Keratinocyte (primary cell): ENCODE results near the gene CD40. TPM values are rescaled to one million over a fixed set of nuclear protein-coding genes. Genes with fewer than 3 reads are reported as not detected.

Experiments
- DNase-seq: peaks from one replicate; pipeline ENCODE4 v3.0.0-alpha.2; 2011; ENCODE audit warnings: low read depth, missing footprints, low spot score
- FAIRE-seq: peaks from 2 replicates; lab custom pipeline; 2011; peaks lifted over from hg19 to GRCh38; lab: Jason Lieb, UNC
- H2AFZ ChIP-seq: 2 replicates; pipeline ENCODE4 v1.6.0; 2012; ENCODE audit warnings: low read length, control low read depth, inconsistent platforms; ENCODE audit not compliant: control insufficient read depth
- H3K27ac ChIP-seq: 2 replicates; pipeline ENCODE4 v1.5.1; 2011; ENCODE audit warnings: low read length; ENCODE audit not compliant: control insufficient read depth, insufficient read depth
- H3K27me3 ChIP-seq: 3 replicates; pipeline ENCODE4 v1.6.0; 2011; ENCODE audit warnings: low read length; ENCODE audit not compliant: control insufficient read depth, insufficient read depth; ENCODE audit errors: extremely low read depth
- H3K36me3 ChIP-seq, 2 experiments: 2 replicates in 1 of 2; 3 replicates in 1 of 2; pipeline ENCODE4 v1.5.1; 2011; ENCODE audit warnings: low read length in 2 of 2, mild to moderate bottlenecking in 1 of 2; ENCODE audit not compliant: control insufficient read depth in 2 of 2, insufficient read depth in 2 of 2; ENCODE audit errors: extremely low read depth in 1 of 2
- H3K4me1 ChIP-seq: 3 replicates; pipeline ENCODE4 v1.5.1; 2011; ENCODE audit warnings: low read length; ENCODE audit not compliant: control insufficient read depth, insufficient read depth; ENCODE audit errors: extremely low read depth
- H3K4me2 ChIP-seq: 3 replicates; pipeline ENCODE4 v1.6.0; 2011; ENCODE audit warnings: low read depth, low read length; ENCODE audit not compliant: control insufficient read depth, insufficient read depth; ENCODE audit errors: extremely low read depth
- H3K4me3 ChIP-seq, 3 experiments: fragments of 200-600 bp in 1 of 3; sonication (generic) in 1 of 3; 2 replicates in 2 of 3; 3 replicates in 1 of 3; pipeline ENCODE4 v1.5.1; 2011 to 2016; ENCODE audit warnings: low read length in 3 of 3, mild to moderate bottlenecking in 3 of 3, control low read depth in 2 of 3, inconsistent platforms in 1 of 3, low read depth in 1 of 3, mixed read lengths in 1 of 3, mixed run types in 1 of 3, moderate library complexity in 1 of 3; ENCODE audit not compliant: control insufficient read depth in 2 of 3, insufficient read depth in 2 of 3; ENCODE audit errors: extremely low read depth in 1 of 3
- H3K79me2 ChIP-seq: 2 replicates; pipeline ENCODE4 v1.6.0; 2012; ENCODE audit warnings: low read length; ENCODE audit not compliant: control insufficient read depth, insufficient read depth
- H3K9ac ChIP-seq: 3 replicates; pipeline ENCODE4 v1.6.0; 2011; ENCODE audit warnings: low read length; ENCODE audit not compliant: control insufficient read depth, insufficient read depth; ENCODE audit errors: extremely low read depth
- H3K9me1 ChIP-seq: 3 replicates; pipeline ENCODE4 v1.6.0; 2011; ENCODE audit warnings: low read length; ENCODE audit not compliant: control insufficient read depth, insufficient read depth; ENCODE audit errors: extremely low read depth
- H3K9me3 ChIP-seq: 2 replicates; pipeline ENCODE4 v1.5.1; 2012; ENCODE audit warnings: low read depth, low read length; ENCODE audit not compliant: control insufficient read depth
- H4K20me1 ChIP-seq: 3 replicates; pipeline ENCODE4 v1.6.0; 2011; ENCODE audit warnings: low read length; ENCODE audit not compliant: control insufficient read depth, insufficient read depth; ENCODE audit errors: extremely low read depth
- CTCF ChIP-seq, 3 experiments: IDR thresholded peaks in 1 of 3; conservative IDR thresholded peaks in 1 of 3; optimal IDR thresholded peaks in 1 of 3; 2 replicates in 2 of 3; 3 replicates in 1 of 3; pipeline versions ENCODE3 to v1.5.1; 2011; ENCODE audit warnings: low read length in 3 of 3, mild to moderate bottlenecking in 3 of 3, moderate library complexity in 2 of 3, control low read depth in 1 of 3, inconsistent platforms in 1 of 3; ENCODE audit not compliant: insufficient read depth in 2 of 3; ENCODE audit errors: extremely low read depth in 1 of 3
- EZH2 ChIP-seq: IDR thresholded peaks from one replicate; pipeline ENCODE4 v1.6.1; 2012; ENCODE audit warnings: inconsistent platforms, mild to moderate bottlenecking, low read length, moderate library complexity
- dilution Hi-C: fragments of 300-500 bp; cut with MboI; formaldehyde crosslinking; loops from one replicate; pipeline ENCODE4 v1.7.0; 2020; ENCODE audit warnings: low sequenced_read_pairs; ENCODE audit not compliant: extremely low pct_ligation_motif_present
- polyA plus RNA-seq, 5 experiments: library from polyadenylated mRNA; depleted of rRNA in 3 of 5; stranded (reverse) in 3 of 5; stranded (forward) in 1 of 5; unstranded in 1 of 5; fragments of >200 nt; gene quantifications; 1 replicate in 1 of 5; 2 replicates in 3 of 5; 3 replicates in 1 of 5; pipeline versions ENCODE4 v1.2.1 to v1.2.3, GENCODE V29; 2011 to 2012; ENCODE audit warnings: missing spikeins in 2 of 5, low read depth in 1 of 5, low replicate concordance in 1 of 5

CD40 gene
- polyA plus RNA-seq, 1 donor (not counting 4 experiments of a cell fraction or from before 2014, with no cell fraction given), result 13.4 TPM

- dilution Hi-C loops, result no loop called here
- H3K4me2 ChIP-seq, result no peak overlapping the region
- H3K9me3 ChIP-seq, result no peaks in the 10 kb centered on the region
- DNase-seq (no peak), FAIRE-seq (no peak)
- H3K79me2 ChIP-seq, result no peaks in the 10 kb centered on the region
- H3K27ac ChIP-seq, result no peak overlapping the region
- TF ChIP-seq EZH2, result no peak
- TF ChIP-seq CTCF (optimal IDR thresholded peaks at IDR 0.05 in 1 of 3, IDR thresholded peaks at IDR 0.05 in 1 of 3, conservative IDR thresholded peaks at IDR 0.05 in 1 of 3; ENCODE audit: extremely low read depth in 1 of 3, insufficient read depth in 2 of 3, low read length in 3 of 3), result no peak
- H3K27me3 ChIP-seq, result peaks cover 15% of the 10 kb centered on the region
- H2AFZ ChIP-seq, result no peak overlapping the region
- H3K9me1 ChIP-seq, result no peaks in the 10 kb centered on the region
- H3K9ac ChIP-seq, result no peak overlapping the region
- no peaks in the 10 kb centered on the region for H3K4me1 ChIP-seq
- H3K36me3 ChIP-seq, result no peaks in the 10 kb centered on the region
- no peak overlapping the region for H3K4me3 ChIP-seq
- H4K20me1 ChIP-seq, result no peaks in the 10 kb centered on the region
Measured at GRCh38 chr20:46157625-46158024, 39.5 kb downstream of the CD40 start.

- FAIRE-seq (no peak), DNase-seq (no peak)
- no peak for TF ChIP-seq CTCF (optimal IDR thresholded peaks at IDR 0.05 in 1 of 3, IDR thresholded peaks at IDR 0.05 in 1 of 3, conservative IDR thresholded peaks at IDR 0.05 in 1 of 3; ENCODE audit: extremely low read depth in 1 of 3, insufficient read depth in 2 of 3, low read length in 3 of 3)
- no peak for TF ChIP-seq EZH2
- Histone ChIP-seq H3K4me1 (no peaks in the 10 kb centered on the region), H3K9ac (no peak overlapping the region), H3K9me1 (no peaks in the 10 kb centered on the region), H3K4me3 (no peak overlapping the region), H3K27ac (no peak overlapping the region), H4K20me1 (no peaks in the 10 kb centered on the region), H3K36me3 (no peaks in the 10 kb centered on the region), H3K79me2 (no peaks in the 10 kb centered on the region), H3K9me3 (no peaks in the 10 kb centered on the region), H3K27me3 (peaks cover 15% of the 10 kb centered on the region), H2AFZ (no peak overlapping the region), H3K4me2 (no peak overlapping the region)
- dilution Hi-C loops, result no loop called here
Measured at GRCh38 chr20:46158476-46158987, 40.4 kb downstream of the CD40 start.
